ENCODE measurements around the gene GTF2F2.

- no peak for TF ChIP-seq SPI1 (IDR thresholded peaks at IDR 0.05; ENCODE audit: low read depth, low read length)
- TF ChIP-seq POLR2AphosphoS5 (IDR thresholded peaks at IDR 0.05; ENCODE audit: low read depth, low read length) = no peak
These were observed 22.4 kb downstream of the GTF2F2 start for GRCh38 chr13:45142440-45143345.
